GM20431 (cell line): ENCODE data around the gene THADA.
"Not testable (repeated sequence)": the region's sequence is repeated elsewhere in the genome, so short reads cannot be mapped to it uniquely, and the experiment has no call there.

Experiments used
- in situ Hi-C: fragments of 300-500 bp; cut with MseI, MboI; formaldehyde crosslinking; loops from one replicate; pipeline ENCODE4 v1.15.0; 2020; ENCODE audit warnings: low sequenced_read_pairs; ENCODE audit not compliant: unreplicated experiment

THADA gene

GRCh38 chr2:43542285-43542933, 53.4 kb downstream of the THADA start:
- in situ Hi-C loops, result no loop called here

- in situ Hi-C loops, result no loop called here
Observed at GRCh38 chr2:43541165-43541564, 54.7 kb downstream of the THADA start.

DNA sequence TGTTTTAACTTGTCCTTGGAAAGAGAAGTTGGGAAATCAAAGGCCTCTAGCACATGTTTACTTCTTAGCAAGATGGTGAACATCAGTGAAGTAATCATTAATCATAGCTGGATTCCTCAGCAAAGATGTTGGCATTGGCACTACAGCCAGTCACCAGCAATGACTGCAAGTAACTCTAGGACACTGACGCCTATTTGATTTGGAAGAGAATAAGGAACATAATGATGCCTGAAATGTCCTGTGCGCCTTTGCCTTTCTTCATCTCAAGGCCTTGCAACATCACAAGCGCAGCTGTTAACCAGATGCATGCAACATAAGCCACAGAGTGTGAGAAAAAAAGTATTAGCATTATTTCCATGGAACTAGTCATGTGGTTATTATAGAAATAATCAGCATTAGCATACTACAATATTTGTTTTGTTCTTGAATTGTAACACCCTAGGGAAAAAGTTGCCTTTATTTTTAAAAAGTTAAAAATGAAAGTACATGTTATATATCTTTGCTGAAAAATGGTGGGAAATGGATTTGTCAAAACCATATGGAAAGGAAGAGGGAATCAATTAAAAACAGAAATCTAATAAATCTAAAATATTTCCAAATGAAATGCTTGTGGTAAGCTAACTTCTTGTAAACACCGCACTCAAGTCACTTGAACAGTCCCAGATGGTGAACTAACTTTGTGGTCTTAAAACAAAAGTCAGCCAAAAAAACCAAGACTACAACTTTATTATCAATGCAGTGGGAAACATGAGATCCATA, 55.6 kb downstream of the THADA start:
- in situ Hi-C loops, result no loop called here

- in situ Hi-C loops, result no loop called here
Observed at GRCh38 chr2:43539436-43539835, 56.4 kb downstream of the THADA start.

- in situ Hi-C loops, result no loop called here
Observed at GRCh38 chr2:43538034-43538670, 57.7 kb downstream of the THADA start.

DNA sequence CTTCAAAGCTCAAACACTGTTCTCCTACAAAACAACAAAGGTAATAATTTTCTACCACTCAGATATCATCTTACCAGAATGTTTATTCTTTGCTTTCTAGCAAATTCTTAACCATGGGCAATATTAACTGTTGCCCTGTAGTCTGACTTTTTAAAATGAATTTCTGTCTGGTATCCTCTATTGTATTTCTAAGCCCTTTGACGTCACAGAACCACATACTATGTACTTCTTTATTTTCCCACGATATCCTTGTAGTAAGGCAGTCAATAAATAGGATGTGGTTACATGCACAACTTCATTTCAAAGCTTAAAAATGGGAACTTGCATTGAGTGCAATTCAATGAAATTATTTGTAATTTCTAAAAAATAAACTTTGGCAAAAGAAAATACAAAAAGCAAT, 58.7 kb downstream of the THADA start:
- in situ Hi-C loops, result no loop called here

GRCh38 chr2:43534569-43534968, 61.3 kb downstream of the THADA start:
- in situ Hi-C loops, result no loop called here

DNA sequence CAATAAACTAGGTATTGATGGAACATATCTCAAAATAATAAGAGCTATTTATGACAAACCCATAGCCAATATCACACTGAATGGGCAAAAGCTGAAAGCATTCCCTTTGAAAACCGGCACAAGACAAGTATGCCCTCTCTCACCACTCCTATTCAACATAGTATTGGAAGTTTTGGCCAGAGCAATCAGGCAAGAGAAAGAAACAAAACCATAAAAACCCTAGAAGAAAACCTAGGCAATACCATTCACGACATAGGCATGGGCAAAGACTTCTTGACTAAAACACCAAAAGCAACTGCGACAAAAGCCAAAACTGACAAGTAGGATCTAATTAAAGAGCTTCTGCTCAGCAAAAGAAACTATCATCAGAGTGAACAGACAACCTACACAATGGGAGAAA, 63.3 kb downstream of the THADA start:
- in situ Hi-C loops, result not testable (repeated sequence)

GRCh38 chr2:43531251-43531650, 64.6 kb downstream of the THADA start:
- in situ Hi-C loops, result no loop called here

DNA sequence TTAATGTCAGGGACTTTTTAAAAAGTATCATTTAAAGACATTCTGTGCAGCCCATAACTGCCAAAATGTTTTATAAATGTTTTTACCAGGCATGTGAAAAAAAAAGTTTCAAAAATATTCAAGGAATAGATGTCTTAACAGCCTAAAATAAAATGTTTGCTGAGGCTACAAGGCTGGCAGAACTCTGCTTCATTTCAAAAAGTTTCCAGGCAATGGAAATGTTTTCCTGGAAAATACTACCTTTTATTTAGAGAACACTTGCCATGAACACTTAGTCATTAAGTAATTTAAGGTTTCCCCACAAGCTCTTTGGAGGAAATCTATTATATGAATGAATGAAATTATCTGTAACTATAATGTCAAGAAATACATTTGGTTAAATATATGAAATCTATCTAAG, 68.8 kb downstream of the THADA start:
- in situ Hi-C loops, result no loop called here

DNA sequence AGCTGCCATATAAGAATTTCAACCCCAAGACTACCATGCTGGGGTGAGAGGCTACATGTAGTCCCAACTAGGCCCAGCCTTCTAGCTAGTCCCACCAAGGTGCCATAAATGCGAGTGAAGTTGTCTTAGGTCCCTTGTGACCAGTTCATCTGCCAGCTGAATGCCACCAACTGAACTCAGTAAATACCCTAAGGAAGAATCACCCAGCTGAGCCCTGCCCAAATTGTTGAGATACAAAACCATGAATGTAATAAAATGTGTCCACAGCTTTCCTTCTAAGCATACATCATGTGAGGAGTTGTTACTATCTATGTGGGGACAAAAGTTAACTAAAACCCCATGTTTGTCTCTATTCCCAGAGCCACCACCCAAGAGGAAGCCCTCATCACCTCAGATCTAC, 70.3 kb downstream of the THADA start:
- in situ Hi-C loops, result no loop called here

- in situ Hi-C loops, result no loop called here
Observed at GRCh38 chr2:43524177-43524965, 71.5 kb downstream of the THADA start.

DNA sequence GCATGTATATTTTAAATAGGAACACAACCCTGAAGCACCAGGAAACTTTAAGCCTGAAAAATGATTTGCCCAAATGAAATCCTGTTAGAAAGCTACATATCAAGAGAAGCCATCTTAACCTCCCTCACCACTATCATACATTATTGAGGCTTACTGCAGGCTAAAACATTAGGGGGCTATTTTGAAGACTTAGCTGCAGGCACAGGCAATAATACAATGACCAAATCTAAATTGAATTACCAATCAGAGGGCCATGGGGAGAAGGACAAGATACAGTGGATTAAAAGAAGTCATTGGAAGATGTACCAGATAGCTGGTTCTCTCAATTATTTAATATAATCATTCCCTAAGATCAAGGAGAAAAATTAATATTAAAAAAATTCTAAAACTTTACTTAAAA, 73.7 kb downstream of the THADA start:
- in situ Hi-C loops, result no loop called here

DNA sequence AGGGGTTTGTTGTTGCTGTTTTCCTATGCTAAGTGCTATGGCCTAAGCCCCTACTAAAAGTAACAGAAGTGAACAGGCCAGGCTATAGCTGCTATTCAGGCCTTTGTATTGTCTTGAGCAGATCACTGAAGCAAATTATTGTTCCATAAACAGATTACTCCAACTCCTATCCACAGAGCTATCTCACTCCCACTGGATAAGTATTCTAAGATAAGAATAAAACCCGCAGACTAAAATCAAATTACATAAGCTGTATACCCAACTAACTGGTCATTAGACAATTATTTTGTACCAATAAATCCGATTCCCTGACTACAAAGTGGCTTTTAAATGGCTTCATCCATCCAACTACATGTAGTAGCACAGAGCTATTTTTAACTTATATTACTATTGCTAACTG, 74.3 kb downstream of the THADA start:
- in situ Hi-C loops, result no loop called here

DNA sequence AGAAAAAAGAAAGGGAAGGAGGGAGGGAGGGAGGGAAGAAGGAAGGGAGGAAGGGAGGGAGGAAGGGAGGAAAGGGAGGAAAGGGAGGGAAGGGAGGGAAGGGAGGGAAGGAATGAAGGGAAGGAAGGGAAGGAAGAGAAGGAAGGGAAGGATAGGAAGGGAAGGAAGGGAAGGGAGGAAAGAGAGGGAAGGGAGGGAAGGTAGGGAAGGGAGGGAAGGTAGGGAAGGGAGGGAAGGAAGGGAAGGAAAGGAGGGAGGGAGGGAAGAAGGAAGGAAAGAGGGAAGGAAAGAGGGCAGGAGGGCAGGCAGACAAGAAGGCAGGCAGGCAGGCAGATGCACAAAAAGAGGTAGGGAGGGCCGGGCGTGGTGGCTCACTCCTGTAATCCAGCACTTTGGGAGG, 74.9 kb downstream of the THADA start:
- in situ Hi-C loops, result no loop called here

DNA sequence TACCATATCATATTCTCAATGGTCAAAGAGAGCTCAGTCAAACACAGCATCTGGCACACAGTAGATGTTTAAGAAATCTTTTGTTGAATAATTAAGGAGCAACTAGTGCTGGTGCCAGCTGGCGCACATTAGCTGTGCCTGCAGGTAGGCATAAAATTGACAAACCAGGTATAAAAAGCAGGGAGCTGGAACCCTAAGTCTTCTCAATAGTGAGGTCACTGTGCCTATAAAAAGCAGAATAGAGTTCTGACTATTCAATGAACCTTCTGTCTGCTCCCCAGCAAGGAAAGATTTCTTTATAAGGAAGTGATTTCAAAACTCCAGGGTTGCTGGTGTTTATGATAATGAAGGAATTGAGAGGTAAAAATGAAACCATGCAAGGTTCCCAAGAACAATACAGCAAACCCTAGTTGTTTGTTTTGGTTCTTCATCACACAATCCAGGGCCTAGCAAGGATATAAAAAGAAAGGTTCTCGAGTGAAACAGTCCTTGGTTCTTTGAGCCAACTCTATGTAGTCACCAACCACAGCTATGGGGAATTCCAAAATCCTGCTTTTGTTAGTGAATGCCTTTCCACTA, 76.1 kb downstream of the THADA start:
- in situ Hi-C loops, result no loop called here

DNA sequence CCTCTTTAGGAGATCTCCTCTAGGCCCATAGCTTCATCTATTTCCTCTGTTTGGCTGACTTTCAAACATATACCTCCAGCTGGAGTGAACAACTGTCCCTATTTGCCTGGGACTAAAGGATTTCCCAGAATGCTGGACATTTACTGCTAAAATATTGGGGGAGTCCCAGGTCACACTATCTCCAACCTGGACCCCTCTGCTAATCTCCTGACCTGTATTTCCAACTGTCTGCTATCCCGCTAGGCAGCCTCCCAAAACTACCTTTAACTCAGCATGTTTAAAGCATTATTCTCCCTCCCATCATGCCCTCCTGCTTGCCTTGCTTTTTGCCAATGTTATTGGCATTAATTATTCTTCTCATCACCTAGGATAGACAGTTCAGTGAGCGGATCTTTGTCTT, 77.1 kb downstream of the THADA start:
- in situ Hi-C loops, result no loop called here

- in situ Hi-C loops, result no loop called here
Observed at GRCh38 chr2:43518181-43518580, 77.7 kb downstream of the THADA start.

GRCh38 chr2:43515807-43516497, 79.9 kb downstream of the THADA start:
- in situ Hi-C loops, result no loop called here

DNA sequence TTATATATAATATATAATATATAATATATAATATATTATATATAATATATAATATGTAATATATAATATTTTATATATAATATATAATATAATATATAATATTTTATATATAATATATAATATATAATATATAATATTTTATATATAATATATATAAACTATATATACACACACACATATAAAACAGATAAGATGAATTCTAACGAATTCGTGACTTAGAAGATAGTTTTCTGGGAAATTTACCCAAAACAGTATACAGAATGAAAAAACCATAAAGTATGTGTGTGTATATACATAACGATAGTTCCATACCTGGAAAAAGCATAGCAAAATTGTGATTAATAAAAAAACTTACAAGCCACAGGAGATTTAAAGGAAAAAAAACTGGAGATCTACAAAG, 80.6 kb downstream of the THADA start:
- in situ Hi-C loops, result no loop called here
